Mesothelial cell of epicardium (in vitro differentiated cells): ENCODE results near the gene GRP. TPM values are rescaled to one million over a fixed set of nuclear protein-coding genes. Genes with fewer than 3 reads are reported as not detected.

ENCODE experiments used
- DNase-seq, 2 experiments: peaks; one replicate each; pipeline ENCODE4 v3.0.0; 2021; ENCODE audit warnings: low spot score in 2 of 2; ENCODE audit not compliant: unreplicated experiment in 2 of 2
- H3K27ac Mint-ChIP-seq: 2 replicates; pipeline ENCODE4 v1.8.0; 2021; ENCODE audit warnings: mixed read lengths
- H3K27me3 Mint-ChIP-seq: 2 replicates; pipeline ENCODE4 v1.8.0; 2021; ENCODE audit warnings: low read depth, mixed read lengths
- H3K36me3 Mint-ChIP-seq: 2 replicates; pipeline ENCODE4 v1.8.0; 2021; ENCODE audit warnings: mixed read lengths
- H3K4me1 Mint-ChIP-seq: 2 replicates; pipeline ENCODE4 v1.8.0; 2021; ENCODE audit warnings: mixed read lengths
- H3K4me3 Mint-ChIP-seq: 2 replicates; pipeline ENCODE4 v1.8.0; 2021; ENCODE audit warnings: mild to moderate bottlenecking, moderate library complexity, mixed read lengths
- H3K9me3 Mint-ChIP-seq: 2 replicates; pipeline ENCODE4 v1.8.0; 2021; ENCODE audit warnings: mixed read lengths
- CTCF ChIP-seq: fragments of 200-600 bp; sonication (generic); IDR thresholded peaks from one replicate; pipeline ENCODE4 v1.5.0; 2021; ENCODE audit warnings: antibody characterized with exemption; ENCODE audit not compliant: unreplicated experiment
- total RNA-seq: library from RNA; stranded (reverse); gene quantifications from 3 replicates; pipeline ENCODE4 v1.2.1, GENCODE V29; 2021

GRP gene
- total RNA-seq, 1 donor from 2014 or later = not detected

- no peak for TF ChIP-seq CTCF
- Mint-ChIP-seq H3K4me3 (no peak overlapping the region), H3K27ac (no peak overlapping the region), H3K36me3 (no peaks in the 10 kb centered on the region), H3K4me1 (peaks cover 19% of the 10 kb centered on the region), H3K9me3 (no peaks in the 10 kb centered on the region), H3K27me3 (peaks cover 97% of the 10 kb centered on the region)
- no peak for DNase-seq
Observed at GRCh38 chr18:59266459-59266858, 46.5 kb downstream of the GRP start.

GRCh38 chr18:59266886-59267502 lies 47.0 kb downstream of the GRP start:
- Mint-ChIP-seq H3K27me3 (peaks cover 97% of the 10 kb centered on the region), H3K9me3 (no peaks in the 10 kb centered on the region), H3K36me3 (no peaks in the 10 kb centered on the region), H3K4me3 (no peak overlapping the region), H3K27ac (no peak overlapping the region), H3K4me1 (peaks cover 19% of the 10 kb centered on the region)
- DNase-seq = no peak
- TF ChIP-seq CTCF = no peak

GRCh38 chr18:59267503-59268126 lies 47.7 kb downstream of the GRP start:
- Mint-ChIP-seq H3K27me3 (peaks cover 96% of the 10 kb centered on the region), H3K4me3 (peak overlapping the region; percentile 9), H3K9me3 (no peaks in the 10 kb centered on the region), H3K36me3 (no peaks in the 10 kb centered on the region), H3K4me1 (peaks cover 19% of the 10 kb centered on the region), H3K27ac (no peak overlapping the region)
- DNase-seq = no peak
- TF ChIP-seq CTCF = no peak

GRCh38 chr18:59268127-59268720 lies 48.3 kb downstream of the GRP start:
- H3K36me3 Mint-ChIP-seq = no peaks in the 10 kb centered on the region
- TF ChIP-seq CTCF = no peak
- DNase-seq = no peak
- H3K27ac Mint-ChIP-seq = no peak overlapping the region
- H3K4me3 Mint-ChIP-seq = peak overlapping the region; percentile 47
- peaks cover 19% of the 10 kb centered on the region for H3K4me1 Mint-ChIP-seq
- H3K27me3 Mint-ChIP-seq = peaks cover 92% of the 10 kb centered on the region
- H3K9me3 Mint-ChIP-seq = no peaks in the 10 kb centered on the region

DNA sequence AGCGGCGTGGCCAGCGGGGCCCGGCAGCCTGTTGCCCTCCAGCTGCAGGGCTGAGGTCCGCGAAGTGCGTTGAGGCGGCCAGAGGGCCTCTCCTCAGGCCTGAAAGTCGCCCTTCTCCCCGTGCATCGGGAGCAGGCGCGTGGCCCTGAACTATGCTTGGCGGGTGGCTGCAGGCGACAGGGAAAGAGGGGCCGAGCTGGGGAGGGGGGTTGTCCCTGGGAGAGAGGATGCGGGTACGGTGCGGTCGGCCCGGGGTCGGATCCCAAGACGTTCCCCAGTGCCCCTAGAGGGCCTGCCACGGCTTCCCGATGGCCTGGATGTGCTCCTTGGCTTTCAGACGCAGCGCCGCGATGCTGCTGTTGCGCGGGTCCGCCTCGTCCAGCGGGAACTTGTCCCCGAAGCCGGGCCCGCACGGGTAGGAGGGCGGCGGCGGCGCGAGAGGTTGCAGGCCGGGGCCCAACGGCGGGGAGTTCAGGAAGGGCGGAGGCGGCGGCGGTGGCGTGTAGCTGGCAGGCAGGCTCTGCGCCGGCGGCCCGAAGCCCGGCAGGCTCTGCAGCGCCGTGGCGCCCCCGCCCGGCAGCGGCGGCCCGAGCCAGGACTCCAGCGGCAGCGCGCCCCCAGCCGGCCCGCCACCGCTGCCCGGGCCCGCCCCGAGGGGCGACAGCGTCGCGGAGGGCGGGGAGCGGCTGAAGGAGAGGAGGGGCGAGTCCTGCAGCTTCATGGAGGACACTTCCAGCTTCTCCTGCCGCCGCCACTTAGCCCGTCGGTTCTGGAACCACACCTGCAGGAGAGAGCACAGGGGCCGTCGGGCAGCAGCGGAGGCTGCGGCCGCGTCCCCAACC lies 49.0 kb downstream of the GRP start:
- TF ChIP-seq CTCF = no peak

More for the DNA sequence above, 49.0 kb downstream of the GRP start:
- H3K27me3 Mint-ChIP-seq = peaks cover 92% of the 10 kb centered on the region
- DNase-seq = peak in 1 of 2 experiments; percentile 66
- H3K4me3 Mint-ChIP-seq = peak overlapping the region; percentile 52
- peaks cover 22% of the 10 kb centered on the region for H3K4me1 Mint-ChIP-seq
- H3K27ac Mint-ChIP-seq = no peak overlapping the region
- no peaks in the 10 kb centered on the region for H3K9me3 Mint-ChIP-seq
- H3K36me3 Mint-ChIP-seq = no peaks in the 10 kb centered on the region
